ENCODE data around the gene PTHLH.

Gene PTHLH

DNA sequence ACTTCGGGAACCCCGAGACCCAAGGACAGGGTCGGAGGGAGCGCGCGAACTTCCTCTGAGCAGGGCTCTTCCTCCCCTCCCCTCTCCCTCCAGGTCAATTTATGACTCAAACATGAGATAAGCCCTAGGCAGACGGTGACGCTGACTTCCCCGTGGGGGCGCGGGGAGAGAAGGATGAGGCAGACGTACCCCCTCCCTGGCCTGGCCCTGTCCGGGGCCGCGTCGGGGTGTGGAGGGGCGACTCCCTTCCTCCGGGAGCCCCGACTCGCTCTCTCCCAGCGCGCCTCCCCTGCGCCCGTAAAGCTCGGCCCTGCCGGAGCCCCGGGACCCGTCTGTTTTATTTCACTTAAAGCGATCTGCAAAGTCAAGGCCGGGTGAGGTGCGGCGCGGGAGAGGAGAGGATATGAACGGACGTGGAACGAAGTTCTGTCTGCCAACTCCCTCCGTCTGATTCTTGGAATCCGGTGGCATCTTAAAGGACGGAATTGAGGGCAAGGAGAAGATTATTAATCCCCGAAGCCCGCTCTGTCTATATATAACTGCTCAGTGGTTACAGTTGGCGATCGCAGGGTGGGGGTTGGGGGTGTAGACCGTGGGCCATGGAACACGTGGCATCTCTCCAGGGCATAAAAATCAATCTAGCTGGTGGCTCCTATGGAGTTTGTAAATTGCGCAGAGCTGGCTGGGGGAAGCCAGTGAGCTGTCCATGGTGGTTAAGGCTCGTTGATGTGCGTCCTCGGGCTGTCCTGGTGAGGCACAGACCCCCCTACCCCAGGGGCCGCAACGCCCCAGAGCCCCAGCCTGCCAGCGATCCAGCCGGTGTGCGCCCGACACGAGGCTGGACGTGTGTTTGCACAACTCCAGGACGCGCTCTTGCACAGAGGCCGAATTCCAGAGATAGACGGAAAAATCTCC is 2.9 kb upstream of the PTHLH start:
- DNase-seq (ENCODE audit: low read depth in 2 of 3, low spot score in 2 of 3) = no peak

DNA sequence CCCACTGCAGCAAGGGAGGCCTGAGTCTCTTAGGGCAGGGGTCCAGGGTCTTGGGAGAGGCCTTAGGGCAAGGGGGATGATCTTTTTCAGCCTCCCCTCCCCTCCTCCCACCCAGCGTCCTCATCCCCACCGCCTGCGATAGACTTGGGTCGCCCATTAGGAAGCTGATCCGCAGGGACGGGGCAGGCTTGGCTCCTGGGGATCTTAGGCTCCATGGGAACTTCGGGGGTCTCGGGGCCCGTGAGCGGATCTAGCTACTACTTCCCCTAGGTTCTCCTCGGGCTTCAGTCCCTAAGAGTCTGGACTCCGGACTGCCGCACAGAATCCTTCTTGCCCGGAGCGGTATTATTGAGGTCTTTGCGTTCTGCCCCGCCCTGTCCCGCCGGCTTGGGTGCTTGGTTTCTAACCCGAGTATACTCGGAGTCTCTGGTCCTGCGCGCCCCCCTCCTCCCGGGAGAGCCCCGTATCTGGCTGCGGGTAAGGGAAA is 2.2 kb upstream of the PTHLH start:
- DNase-seq (ENCODE audit: low read depth in 2 of 3, low spot score in 2 of 3) = no peak

DNA sequence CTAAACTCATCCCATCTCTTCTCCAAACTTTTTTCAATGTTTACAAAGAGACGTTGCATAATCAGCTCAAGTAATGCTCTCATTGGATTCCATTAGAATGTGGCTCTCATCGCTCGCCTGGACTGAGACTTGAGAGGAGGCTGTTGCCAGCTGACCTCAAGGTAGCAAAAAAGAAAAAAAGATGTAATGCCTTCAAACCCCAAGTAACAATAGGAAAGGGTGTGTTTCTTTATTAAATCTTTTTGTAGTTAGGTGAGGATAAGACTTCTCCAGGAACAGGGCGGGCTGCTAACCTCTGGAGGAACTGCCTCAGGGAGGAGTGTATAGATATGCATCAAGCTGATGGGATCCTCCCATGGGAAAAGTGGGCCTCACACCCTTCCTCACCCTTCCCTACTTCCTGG is 956 bp upstream of the PTHLH start:
- no peak for DNase-seq (ENCODE audit: low read depth in 2 of 3, low spot score in 2 of 3)

DNA sequence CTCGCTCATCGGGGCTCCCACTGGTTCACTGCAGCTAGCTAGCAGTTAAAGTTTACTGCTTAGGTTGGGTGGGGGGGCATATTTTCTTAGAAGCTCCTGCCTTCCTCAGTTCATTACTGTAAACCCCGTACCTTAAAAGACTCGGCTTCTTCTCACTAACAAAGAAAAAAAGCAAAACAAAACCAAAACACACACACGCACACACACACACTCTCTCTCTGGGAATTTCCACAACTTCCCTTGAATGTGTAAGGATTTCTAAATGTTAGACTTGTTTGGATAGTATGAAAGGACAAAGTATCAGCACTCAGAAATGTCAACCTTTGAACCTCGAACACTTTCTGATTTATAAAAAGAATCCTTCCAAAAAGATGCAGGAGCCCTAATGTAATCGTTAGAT is 927 bp downstream of the PTHLH start:
- DNase-seq (ENCODE audit: low read depth in 2 of 3, low spot score in 2 of 3) = no peak

DNA sequence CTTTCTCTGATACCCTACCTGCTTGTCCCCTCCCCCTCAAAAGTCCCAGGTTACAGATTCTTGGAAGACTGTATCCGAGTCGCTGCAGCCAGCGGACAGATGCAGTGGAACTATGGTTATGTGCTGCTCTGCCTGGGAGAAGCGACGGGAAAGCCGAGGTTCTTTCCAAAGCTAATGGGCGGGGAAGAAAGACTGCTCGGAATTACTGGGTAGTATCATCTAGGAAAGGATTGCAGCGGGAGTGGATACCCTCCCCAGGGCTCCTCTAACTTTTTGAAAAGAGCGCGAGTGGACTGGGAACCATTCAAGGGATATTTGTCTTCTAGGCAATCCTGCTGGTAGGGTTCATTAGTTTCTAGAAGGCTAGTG is 1.4 kb downstream of the PTHLH start:
- no peak for DNase-seq (ENCODE audit: low read depth in 2 of 3, low spot score in 2 of 3)

DNA sequence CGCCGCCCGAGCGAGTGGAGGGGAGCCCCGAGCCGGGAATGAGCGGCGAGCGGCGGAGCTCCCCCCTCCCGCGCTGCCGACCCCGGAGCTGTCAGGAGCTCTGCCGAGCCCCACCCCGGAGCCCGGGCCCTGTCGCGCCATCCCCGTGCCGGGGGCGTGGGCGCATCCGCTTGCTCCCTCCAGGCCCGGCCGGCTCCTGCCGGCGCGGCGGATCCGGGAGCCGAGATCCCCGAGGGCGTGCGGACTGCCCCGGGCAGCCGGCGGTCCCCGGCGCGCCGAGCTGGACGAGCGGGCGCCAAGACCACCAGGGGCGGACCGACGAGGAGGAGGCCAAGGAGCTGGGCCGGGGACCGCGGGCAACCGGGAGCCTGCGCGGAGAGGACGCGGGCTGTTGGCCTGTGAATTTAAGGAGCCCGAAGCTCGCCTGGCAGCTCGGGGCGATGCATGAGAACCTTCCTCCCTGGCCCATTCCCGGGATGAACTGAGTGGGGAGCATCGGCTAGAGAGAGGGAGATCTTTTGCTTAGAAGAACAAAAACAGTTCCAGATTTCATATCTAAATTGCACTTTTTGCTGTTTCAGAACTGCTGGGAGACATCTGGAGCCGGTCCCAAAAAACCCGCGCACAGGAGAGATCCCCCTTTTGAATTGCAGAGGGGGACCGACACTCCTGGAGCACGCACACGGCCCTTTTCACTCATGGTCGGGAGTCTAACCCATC is 2.0 kb downstream of the PTHLH start:
- no peak for DNase-seq (ENCODE audit: low read depth in 2 of 3, low spot score in 2 of 3)

DNA sequence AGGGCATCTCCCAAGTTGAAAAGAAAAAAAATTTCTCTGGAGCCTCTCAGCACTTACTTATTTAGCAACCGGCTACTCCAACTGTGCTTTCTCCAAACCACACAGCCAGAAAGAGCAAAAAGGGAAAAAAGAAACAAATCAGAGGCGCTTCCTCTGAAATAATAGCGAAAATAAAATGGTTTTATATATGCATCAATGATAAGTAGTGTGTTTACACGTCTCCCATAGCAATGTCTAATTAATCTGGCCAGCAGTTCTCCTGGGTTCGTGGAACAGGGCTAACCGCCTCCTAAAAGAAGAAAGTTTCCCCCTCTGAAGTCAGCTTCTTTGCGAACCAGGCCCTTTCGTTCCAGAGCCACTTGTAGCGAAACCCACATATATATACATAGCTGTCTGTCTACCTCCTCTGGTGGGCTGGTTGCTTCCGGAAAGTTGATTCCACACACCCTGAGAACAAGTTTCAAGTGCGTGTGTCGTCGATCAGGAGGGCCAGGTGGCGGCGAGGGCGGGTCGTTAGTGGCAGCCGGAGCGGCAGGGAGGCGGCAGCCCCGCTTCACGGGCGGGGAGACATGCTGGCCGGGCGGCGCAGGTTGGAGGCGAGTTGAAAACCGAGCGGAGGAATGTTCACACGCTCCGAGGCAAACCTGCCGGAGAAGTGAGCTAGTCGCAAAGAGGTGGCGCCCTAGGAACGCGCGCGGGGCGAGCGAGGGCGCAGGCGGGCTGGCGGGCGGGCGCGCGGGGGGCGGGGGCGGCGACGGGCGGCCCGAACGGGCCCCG is 2.7 kb downstream of the PTHLH start:
- peak in 2 of 3 experiments; percentile 24 to 39 for DNase-seq (ENCODE audit: low read depth in 2 of 3, low spot score in 2 of 3)

DNA sequence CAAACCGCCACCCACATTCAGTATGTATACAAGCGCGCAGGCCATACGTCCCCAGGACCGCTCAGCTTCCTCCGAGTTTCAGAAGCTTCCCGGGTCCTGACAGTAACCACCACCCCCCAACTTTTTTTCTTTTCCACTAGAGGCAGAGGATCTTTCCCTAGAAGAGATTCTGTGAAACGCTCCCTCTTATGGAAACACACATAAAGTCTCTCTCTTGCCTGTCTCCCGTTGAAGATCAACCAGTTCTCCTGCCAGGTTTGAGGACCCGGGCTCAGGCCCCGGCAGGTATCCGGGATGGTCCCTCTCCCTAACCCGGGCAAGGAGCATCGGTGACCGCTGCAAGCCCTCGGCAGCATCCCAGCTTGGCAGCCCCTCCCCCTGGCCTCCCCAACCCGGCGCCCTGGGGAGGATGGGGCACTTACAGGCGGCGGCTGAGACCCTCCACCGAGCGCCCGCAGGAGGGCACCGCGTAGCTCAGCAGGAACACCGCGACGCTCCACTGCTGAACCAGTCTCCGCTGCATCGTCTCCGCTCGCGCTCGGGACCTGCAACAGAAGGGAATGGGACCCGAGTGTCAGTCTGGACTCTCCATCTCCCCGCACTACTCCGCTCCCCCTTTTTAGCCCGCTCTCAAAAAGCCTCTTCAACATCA is 3.4 kb downstream of the PTHLH start:
- DNase-seq (ENCODE audit: low read depth in 2 of 3, low spot score in 2 of 3) = no peak

DNA sequence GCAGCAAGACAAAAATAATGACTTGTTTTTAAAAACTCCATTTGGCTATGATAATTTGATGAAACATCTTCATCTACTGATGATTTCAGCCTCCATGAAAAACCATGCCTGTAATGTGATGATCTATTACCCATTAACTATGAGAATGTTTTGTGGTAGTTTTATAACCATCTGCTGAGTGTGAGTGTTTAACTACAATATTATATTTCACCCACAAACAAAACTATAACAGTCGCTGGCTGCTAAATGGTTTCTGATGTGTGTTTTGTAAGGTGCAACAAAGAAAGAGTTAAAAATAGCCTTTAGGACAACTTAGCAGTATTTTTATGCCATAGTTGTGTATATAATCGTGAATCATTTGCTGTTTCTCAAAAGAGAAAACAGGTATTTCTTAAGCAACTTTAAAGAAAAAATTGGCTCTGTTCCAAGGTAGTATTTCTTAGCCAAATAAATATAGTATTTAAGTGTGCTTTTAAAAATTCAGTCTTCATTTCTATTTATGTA is 4.9 kb downstream of the PTHLH start:
- no peak for DNase-seq (ENCODE audit: low read depth in 2 of 3, low spot score in 2 of 3)

DNA sequence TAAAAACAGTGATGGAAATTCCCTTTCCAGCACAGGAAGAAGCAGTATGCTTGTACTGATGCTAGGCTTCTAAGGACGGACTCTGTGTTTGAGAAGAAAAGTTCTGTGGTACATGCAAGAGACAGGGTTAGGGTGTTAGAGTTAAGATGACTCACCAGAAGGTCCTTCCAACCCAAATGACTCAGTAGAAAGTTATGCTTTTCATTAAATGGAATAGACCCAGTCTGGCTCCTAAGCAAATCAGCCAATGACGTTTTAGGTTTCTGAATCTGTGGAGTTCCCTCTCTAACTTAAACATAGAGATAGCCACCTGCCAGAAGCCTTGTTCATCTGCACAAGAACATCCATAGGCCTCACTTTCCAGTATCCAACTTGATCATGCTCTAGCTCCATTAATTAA is 5.7 kb downstream of the PTHLH start:
- no peak for DNase-seq (ENCODE audit: low read depth in 2 of 3, low spot score in 2 of 3)

DNA sequence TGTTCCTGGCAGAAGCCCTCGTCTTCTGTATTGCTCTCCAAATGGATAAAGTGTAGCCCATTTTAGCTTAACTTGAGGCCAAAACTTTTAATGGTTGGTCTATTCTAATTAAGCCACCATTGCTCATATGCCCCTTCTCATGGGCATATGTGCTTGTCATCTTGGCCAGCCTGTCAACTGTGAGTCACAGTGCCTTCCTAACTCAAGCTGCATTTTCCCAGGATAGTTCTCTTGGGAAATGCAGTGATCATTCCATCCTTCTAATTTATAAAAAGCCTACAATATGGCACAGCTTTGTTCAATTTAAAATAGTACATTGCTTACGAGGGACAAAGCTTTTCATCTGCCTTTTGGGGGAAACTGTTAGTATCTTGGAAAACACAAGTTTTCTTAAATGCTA is 6.6 kb downstream of the PTHLH start:
- no peak for DNase-seq (ENCODE audit: low read depth in 2 of 3, low spot score in 2 of 3)

DNA sequence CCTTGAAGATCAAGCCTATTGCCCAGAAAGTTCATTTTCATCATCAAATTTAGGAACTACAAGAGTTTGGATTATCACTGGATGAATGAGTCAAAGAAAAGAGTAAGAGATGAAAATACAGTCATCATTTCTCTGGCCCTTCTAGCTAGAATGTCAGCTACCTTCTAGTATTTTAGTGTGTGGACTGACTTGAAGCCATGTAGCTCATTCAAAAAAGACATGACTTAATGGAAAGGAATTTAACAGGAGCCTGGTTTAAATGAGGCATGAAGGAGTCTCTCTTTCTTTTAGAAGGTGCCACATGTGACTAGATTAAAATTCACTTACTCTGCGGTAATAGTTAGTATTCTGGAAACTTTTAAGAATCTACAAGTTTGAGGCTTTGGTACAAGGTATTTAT is 7.1 kb downstream of the PTHLH start:
- DNase-seq (ENCODE audit: low read depth in 2 of 3, low spot score in 2 of 3) = no peak

DNA sequence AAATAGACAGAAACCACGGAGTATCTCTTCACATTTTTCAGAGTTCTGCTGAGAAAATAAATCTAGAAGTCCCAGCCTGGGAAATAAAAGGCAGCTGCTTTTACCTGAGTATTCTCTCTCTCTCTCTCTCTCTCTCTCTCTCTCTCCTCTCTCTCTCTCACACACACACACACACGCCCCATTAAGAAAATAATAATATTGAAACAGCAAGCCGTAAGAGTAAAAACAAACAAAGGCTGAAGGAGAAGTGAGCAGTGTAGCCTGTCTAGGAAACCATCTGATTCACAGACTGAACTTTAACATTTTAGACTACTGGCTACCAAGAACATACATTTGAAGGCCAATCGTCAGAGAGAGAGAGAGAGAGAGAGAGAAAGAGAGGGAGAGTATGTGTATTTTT is 8.4 kb downstream of the PTHLH start:
- no peak for DNase-seq (ENCODE audit: low read depth in 2 of 3, low spot score in 2 of 3)

DNA sequence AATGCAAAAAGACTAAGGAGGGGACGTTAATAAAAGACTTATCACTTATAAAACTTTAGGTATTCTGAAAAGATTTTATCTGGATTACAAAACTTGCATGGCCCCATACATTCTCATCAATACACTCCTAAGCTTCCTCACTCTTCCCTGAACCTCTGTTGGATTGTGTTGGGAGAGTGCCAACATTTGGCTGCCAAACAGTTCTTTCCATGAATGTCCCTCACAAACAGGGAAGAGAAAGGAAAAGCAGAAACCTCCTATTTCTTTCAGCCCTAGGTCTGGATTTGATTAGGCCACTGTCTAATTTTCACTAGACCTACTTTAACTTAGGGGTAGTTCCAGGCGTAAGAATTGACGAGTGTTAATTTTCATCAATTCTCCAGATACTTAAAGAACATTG is 11.7 kb downstream of the PTHLH start:
- no peak for DNase-seq (ENCODE audit: low read depth in 2 of 3, low spot score in 2 of 3)

DNA sequence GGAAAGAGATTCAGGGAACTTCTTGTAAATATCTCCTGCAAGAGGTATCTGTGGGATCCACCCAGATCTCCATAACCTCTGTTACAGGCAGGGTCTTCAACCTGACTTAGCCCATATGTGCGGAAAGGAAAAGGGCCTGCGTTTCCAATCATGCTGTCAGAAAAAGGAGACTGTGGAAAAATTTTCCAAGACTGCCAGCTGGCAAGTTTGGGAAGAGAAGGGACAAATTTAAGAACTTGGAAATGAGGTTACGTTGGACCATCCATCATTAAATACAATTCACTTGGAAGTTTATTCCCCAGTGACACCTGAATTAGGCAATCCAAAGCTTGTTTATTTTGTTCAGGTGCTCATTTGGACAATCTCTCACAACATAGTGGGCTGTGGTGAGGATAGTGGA is 13.9 kb downstream of the PTHLH start:
- no peak for DNase-seq (ENCODE audit: low read depth in 2 of 3, low spot score in 2 of 3)

DNA sequence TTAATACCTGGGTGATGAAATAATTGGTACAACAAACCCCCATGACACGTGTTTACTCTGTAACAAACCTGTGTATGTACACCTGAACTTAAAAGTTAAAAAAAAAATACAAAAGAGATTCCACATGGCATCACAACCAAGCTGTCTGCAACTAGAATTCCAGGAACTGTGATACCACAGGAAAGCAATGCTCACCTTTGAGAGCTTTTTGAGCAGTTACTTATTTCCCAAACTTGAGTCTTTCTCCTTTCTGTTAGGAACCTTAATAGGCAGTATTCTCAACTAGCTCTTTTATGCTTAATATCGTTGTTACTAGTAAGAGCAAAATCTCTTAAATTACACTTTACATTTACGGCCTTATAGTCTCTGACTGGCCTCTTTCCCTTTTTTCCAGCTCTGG is 15.2 kb downstream of the PTHLH start:
- DNase-seq (ENCODE audit: low read depth in 2 of 3, low spot score in 2 of 3) = no peak

DNA sequence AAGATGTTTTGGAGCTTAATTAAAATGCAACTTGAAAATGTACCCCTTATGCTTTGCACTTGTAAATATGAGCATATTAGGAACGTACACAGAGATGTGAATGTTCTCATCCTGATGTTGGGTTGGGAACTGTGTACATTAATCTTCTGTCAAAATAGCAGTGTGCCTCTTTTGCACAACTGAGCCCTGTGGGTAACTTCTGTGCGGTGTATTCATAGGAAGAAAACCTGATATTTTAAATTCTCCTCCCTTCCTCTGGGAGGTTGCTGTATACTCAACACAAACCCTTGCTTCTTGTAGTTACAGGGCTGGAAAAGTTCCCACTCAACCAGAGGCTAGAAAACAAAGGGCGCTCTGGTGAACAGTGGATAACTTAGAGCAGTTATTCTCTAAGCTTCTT is 18.7 kb downstream of the PTHLH start:
- DNase-seq (ENCODE audit: low read depth in 2 of 3, low spot score in 2 of 3) = no peak

DNA sequence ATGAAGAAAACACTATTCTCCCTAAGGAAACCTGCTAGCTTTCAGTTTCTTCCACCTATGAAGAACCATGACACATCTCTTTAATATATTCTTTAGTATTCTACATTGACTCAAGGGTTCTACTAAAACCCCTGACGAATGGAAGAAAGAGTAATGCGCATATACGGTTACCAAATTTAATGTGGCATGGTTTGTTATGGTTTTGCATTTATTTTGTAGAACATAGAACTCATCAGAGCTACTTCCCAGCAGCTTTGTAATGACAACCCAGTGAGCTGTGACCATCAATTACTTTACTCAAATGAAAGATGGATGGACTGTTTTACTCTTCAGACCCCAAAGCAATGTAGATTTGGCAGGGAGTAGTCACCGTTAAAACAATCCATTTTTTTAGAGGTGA is 19.2 kb downstream of the PTHLH start:
- DNase-seq (ENCODE audit: low read depth in 2 of 3, low spot score in 2 of 3) = no peak

DNA sequence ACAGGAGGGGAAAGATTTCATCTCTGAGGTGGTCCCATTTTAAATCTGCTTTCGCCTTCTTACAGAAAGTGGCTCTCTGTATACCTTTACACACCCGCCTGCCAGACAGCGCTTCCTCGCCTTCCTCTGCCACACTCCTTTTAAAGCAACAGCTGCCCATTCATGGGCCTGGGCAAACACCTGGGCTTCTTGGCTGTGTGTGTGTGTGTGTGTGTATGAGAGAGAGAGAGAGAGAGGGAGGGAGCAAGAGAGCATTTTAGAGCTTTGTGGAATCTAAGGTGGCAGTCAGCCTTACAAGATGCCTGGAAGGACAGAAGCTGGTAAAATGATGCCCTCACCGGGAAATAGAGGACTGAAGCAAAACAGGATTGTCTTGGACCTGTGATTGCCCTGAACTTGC is 20.0 kb downstream of the PTHLH start:
- DNase-seq (ENCODE audit: low read depth in 2 of 3, low spot score in 2 of 3) = no peak

DNA sequence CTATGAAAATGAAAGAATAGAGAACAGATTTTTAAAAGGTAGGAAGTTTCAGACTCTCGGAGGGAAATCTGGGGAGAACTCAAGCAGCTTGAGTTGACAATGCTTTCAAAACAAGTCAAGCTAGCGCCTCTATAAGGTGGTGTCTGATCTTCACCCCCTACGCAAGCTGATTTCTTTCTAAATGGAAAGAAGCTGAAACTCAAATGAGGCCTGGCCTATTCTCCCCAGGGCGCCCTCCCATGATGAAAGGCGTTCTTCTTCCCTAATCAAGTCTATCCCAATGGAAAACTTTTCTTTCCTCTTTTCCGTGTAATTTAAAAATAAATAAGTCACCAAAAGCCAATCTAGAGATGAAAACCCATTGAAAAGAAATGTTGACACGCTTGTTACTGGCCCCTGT is 20.6 kb downstream of the PTHLH start:
- no peak for DNase-seq (ENCODE audit: low read depth in 2 of 3, low spot score in 2 of 3)

DNA sequence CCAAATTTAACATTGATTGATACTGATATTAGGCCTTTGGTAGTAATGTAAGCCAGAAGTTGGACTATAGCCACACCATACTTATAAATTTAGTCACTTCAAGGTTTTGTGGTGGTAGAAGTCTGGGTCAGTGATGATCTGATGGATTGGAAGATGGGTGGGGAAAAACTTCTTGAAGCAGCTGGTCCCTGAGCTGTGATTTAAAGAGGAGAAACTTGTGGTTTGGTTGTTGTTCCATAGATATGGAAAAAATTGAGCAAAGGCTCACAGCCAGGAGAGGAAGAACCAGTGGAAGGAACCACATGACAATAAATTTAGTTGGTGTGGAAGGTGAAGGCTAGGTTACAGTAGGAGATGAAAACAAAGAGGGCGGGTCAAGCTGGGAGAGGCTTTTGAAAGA is 26.1 kb downstream of the PTHLH start:
- no peak for DNase-seq (ENCODE audit: low read depth in 2 of 3, low spot score in 2 of 3)
